GM04503 (cell line): ENCODE results near the gene AGXT.

ENCODE experiments used
- DNase-seq: peaks from one replicate; pipeline ENCODE4 v3.0.0-alpha.2; 2012; ENCODE audit warnings: low read depth

AGXT gene

GRCh38 chr2:240869956-240870875, 1.6 kb downstream of the AGXT start:
- DNase-seq = no peak

GRCh38 chr2:240871071-240871958, 2.7 kb downstream of the AGXT start:
- DNase-seq = no peak

- DNase-seq = no peak
Observed at GRCh38 chr2:240872317-240873097, 3.9 kb downstream of the AGXT start.

GRCh38 chr2:240873098-240873788, 4.6 kb downstream of the AGXT start:
- DNase-seq = no peak

- no peak for DNase-seq
Observed at GRCh38 chr2:240873805-240874714, 5.4 kb downstream of the AGXT start.

- no peak for DNase-seq
Observed at GRCh38 chr2:240874715-240875227, 6.1 kb downstream of the AGXT start.

- no peak for DNase-seq
Observed at GRCh38 chr2:240875228-240876034, 6.8 kb downstream of the AGXT start.

GRCh38 chr2:240876035-240876474, 7.4 kb downstream of the AGXT start:
- no peak for DNase-seq

- no peak for DNase-seq
Observed at GRCh38 chr2:240876475-240877251, 8.0 kb downstream of the AGXT start.

- DNase-seq = no peak
Observed at GRCh38 chr2:240877460-240878340, 9.1 kb downstream of the AGXT start.

- no peak for DNase-seq
Observed at GRCh38 chr2:240878341-240878936, 9.8 kb downstream of the AGXT start.

GRCh38 chr2:240879105-240879504, 10.5 kb downstream of the AGXT start:
- DNase-seq = no peak

- DNase-seq = no peak
Observed at GRCh38 chr2:240881913-240882312, 13.3 kb downstream of the AGXT start.

- no peak for DNase-seq
Observed at GRCh38 chr2:240884221-240884620, 15.6 kb downstream of the AGXT start.

GRCh38 chr2:240884745-240885144, 16.1 kb downstream of the AGXT start:
- no peak for DNase-seq

- no peak for DNase-seq
Observed at GRCh38 chr2:240885566-240885965, 16.9 kb downstream of the AGXT start.

- no peak for DNase-seq
Observed at GRCh38 chr2:240886023-240886565, 17.5 kb downstream of the AGXT start.
